Upper lobe of left lung (tissue), 4 donors: ENCODE measurements around the gene WDR49.

Source experiments
- CTCF ChIP-seq, 6 experiments: fragments of 450-650 bp in 4 of 6; fragments of 200-600 bp in 2 of 6; sonication (generic) in 2 of 6; IDR thresholded peaks; one replicate each; pipeline ENCODE4 v1.5.1; 2016 to 2019; ENCODE audit warnings: antibody characterized with exemption in 6 of 6
- POLR2A ChIP-seq, 4 donors: fragments of 450-650 bp; IDR thresholded peaks; one replicate each; pipeline ENCODE4 v1.5.1; 2016 to 2017; ENCODE audit warnings: antibody characterized with exemption in 4 of 4, mild to moderate bottlenecking in 2 of 4
- POLR2AphosphoS5 ChIP-seq, 2 donors: sonication (generic); formaldehyde crosslinking; IDR thresholded peaks; one replicate each; pipeline ENCODE4 v1.5.1; 2017; ENCODE audit warnings: antibody characterized with exemption in 2 of 2

- TF ChIP-seq CTCF (IDR thresholded peaks at IDR 0.05) (no peak), POLR2A (IDR thresholded peaks at IDR 0.05) (no peak), POLR2AphosphoS5 (IDR thresholded peaks at IDR 0.05) (no peak)
Measured at GRCh38 chr3:167466966-167467365, 186.8 kb downstream of the WDR49 start.
